Activated T-cell treated with anti-CD3 and anti-CD28 coated beads, Interleukin-2, amount 50 U/mL, for 1 hour (primary cell): ENCODE results near the gene ANO8.
A peak's percentile ranks its signal among the peaks of the same experiment; 100 is the strongest.

Source experiments
- DNase-seq: peaks from one replicate; pipeline ENCODE4 v3.0.0-alpha.2; 2020

The ANO8 gene

GRCh38 chr19:17347361-17347760, 12.7 kb upstream of the ANO8 start:
- no peak for DNase-seq

GRCh38 chr19:17346109-17346671, 11.5 kb upstream of the ANO8 start:
- peak; percentile 81 for DNase-seq

DNA sequence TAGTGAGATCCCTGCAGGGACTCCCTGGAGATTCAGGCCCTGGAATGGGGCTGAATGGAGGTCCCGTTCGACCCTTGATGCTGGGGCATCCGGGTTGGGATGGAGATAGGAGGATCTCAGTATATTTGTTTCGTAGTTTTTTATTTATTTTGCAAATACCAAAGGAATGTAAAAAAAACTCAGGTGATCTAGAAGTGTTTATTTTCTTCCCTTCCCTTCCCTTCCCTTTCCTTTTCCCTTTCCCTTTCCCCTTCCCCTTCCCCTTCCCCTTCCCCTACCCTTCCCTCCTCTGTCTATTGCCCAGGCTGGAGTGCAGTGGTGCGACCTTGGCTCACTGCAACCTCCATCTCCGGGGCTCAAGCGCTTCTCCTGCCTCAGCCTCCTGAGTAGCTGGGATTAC, 7.2 kb upstream of the ANO8 start:
- DNase-seq = no peak

DNA sequence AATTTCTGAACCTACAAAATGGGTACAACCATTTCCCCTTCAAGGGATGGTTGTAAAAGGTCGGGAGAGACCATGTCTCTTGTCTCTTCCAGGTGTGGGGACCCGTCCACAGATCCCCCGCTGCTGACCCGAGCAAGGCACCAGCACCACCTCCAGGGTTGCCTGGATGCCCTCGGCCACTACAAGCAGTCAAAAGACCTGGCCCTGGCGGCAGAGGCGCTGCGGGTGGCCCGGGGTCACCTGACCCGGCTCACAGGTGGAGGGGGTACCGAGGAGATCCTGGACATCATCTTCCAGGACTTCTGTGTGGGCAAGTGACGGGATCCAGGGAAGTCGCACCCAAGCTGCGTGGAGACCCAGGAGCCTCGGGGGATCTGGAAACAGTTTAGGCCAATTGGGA, 6.7 kb upstream of the ANO8 start:
- no peak for DNase-seq

GRCh38 chr19:17340871-17341357, 6.3 kb upstream of the ANO8 start:
- no peak for DNase-seq

GRCh38 chr19:17340302-17340870, 5.7 kb upstream of the ANO8 start:
- DNase-seq = no peak

DNA sequence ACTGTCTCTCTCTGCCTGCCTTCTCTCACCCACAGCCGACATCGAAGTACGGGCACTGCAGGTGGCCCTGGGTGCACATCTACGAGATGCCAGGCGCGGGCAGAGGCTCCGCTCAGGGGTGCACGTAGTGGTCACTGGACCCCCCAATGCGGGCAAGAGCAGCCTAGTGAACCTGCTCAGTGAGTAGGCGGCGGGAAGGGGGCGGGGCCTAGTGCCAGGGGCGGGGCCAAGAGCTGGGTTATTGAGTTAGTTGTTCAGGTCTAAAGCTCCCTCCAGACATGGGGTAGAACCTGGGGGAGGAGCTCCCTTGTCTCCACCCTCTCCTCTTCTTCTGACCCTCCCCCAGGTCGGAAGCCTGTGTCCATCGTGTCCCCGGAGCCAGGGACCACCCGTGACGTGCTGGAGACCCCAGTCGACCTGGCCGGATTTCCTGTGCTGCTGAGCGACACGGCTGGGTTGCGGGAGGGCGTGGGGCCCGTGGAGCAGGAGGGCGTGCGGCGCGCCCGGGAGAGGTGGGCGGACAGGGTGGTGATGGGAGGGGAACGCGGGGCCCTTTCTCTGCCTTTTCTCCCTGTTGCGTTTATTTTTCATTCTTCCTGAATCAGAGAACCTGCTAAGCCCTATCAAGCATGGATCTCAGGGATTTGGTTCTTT, 4.6 kb upstream of the ANO8 start:
- DNase-seq = no peak

GRCh38 chr19:17338433-17339078, 3.9 kb upstream of the ANO8 start:
- no peak for DNase-seq

GRCh38 chr19:17337675-17338432, 3.2 kb upstream of the ANO8 start:
- DNase-seq = no peak

GRCh38 chr19:17336872-17337674, 2.4 kb upstream of the ANO8 start, which contains the start of gene GTPBP3:
Gene GTPBP3, plus strand, starts transcription at chr19:17337553. Its CDS starts 59 bp downstream, at chr19:17337612.
- DNase-seq = peak; percentile 93

DNA sequence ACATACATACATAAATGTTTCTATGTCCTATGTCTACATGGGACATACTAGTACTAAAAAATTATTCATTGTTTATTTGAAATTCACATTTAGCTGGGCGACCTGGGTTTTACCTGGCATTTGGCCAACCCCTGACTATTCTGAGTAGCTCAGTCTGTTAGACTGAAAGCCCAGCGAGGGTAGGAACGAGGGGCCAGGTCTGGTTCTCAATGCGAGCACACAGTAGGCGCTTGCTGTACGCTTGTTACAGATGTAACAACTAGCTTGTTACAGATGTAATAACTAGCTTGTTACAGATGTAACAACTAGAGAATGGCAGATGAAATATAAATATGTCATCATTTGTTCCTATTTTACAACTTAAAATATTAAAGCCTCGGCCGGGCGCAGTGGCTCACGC, 920 bp upstream of the ANO8 start:
- no peak for DNase-seq

DNA sequence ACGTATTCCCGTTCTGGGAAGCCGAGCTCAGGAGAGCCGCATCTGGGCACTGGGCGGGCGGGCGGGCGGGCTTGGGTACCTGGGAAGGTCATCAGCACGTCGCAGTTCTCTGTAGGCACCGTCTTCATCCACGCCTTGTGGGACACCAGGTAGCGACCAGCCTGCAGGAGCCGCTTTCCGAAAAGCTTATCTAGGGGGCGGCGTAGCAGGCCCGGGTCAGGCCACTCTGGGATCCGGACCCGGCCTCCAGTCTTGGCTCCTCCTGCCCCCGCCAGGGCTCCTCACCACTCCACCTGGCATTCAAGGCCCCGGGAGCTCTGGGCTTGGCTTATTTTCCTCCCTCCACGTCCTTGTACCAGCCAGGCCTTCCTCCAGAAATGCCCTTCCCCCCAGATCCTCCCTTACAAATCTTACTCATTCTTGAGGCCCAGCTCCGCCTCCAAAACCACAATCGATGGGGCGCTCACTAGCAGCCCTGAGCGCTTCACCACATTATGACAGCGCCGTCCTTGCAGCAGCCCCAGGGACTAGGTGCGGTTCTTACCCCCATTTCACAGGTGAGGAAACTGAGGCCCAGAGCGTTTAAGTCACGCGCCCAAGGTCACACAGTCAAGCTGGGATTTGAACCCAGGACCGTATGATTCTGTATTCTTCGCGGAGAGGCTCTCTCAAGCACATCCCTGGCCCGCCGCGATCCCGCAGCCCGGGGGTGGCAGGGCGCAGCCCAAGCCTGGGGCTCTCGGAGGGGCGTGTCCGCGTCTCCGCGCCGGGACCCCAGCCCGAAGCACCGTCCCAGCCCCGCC, 843 bp downstream of the ANO8 start:
- peak; percentile 72 for DNase-seq

DNA sequence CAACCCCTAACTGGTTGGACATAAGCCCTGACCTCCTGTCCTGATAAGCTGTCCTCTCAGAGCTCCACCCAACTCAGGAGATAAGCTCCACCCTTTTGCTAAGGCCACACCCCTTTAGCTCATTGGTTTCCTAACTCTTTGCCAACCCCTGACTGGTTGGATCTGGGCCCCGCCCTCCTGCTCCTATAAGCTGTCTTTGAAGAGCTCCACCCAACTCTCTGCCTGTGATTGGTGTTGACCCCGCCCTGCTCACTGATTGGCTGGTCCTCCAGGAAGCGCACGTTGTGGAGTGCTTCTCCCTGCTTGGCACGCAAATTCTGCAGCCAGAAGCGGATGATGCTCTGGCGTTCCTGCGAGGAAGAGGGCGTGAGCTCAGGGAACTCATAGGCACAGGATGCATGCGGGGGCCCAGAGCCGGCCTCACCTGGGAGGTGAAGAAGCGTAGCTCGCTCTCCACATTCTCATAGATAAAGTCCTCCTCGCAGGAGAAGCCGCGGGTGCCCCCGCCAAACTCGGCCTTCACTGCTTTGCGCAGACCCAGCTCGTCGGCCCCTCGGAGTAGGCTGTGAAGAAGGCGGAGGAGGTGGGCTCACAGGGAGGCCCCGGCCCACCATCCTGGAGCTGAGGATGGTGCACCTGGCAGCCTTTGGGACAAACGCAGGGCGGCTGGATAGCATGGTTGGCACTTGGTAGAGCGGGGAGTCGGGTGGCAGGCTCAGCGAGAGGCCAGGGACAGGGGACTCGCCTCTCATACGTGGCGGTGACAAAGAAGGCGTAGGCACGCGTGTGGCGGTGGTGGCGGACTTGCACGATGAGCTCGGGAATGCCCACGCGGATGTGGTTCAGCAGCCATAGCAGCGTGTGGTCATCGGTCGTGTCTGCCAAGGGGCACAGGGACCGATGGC, 1.7 kb downstream of the ANO8 start:
- no peak for DNase-seq

GRCh38 chr19:17332360-17332676, 2.3 kb downstream of the ANO8 start:
- no peak for DNase-seq

DNA sequence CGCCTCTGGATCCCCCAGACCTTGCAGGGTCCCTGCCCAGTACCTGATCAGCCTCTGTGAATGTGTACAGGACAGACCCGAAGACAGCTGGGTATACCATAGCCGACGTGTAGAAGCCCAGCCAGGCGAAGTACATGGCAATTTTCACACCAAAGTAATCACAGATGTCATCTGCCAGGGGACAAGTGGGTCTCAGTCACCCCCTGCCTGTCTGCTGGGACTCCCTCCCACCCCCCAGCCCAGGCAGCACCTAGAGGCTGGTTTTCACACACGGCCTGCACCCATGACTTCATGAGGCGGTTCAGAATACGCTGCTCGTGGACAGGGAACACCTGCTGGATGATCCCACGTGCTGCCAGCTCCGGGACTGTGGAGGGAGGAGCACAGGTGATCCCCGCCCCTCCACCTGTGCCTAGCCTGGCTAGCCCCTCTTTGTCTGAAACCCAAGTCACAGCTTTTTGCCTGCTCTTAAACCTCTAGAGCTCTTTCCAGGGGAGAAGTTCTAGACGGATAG, 3.6 kb downstream of the ANO8 start:
- DNase-seq = no peak

DNA sequence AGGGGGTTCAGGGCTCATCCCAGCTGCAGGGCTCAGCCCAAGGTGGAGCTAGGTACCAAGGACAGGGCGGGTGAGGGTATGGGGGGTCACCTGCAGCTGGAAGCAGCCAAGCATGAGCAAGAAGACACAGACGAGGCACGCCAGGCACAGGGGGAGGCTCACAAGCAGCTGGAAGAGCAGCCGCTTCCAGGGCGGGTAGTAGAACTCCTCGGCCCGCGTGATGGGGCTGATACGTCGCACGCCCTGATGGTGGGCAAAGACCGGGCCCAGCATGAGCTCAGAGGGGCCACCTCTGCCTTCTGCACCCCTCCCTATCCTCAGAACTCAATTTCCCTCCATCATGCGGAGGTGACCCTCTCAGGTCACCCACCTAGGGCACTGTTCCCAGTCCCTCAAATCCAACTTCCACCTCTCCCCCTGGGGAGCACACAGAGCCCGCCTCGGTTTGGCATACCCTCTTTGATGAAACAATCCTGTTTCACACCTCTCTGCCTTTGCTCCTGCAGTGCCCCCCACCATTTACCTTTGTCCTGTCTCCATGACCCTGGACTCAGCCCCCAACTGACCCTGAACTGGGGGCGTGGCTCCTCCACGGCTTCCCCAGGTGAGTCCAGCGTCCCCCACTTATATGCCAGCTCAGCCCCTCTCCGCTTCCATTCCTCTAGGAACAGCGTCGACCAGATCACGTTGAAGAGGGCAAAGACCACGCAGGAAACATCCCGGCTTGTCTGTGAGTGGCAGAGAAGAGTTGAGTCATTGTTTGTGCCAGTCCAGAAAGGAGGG, 4.2 kb downstream of the ANO8 start:
- no peak for DNase-seq

- no peak for DNase-seq
Measured at GRCh38 chr19:17329366-17330261, 5.0 kb downstream of the ANO8 start.
